SK-N-SH treated with all-trans-retinoic acid at 6 μM for 48 hours (cell line): ENCODE measurements around the gene PURA.

Source experiments
- ARNTL ChIP-seq: fragments of 450-650 bp; formaldehyde crosslinking; IDR thresholded peaks from 2 replicates; pipeline ENCODE4 v1.5.0; 2020; ENCODE audit warnings: low read depth, mild to moderate bottlenecking, moderate library complexity, borderline replicate concordance
- ESRRG ChIP-seq: fragments of 250-450 bp; sonication (Bioruptor Pico); IDR thresholded peaks from 2 replicates; pipeline ENCODE4 v1.6.1; 2021; ENCODE audit warnings: mild to moderate bottlenecking
- ISL1 ChIP-seq: fragments of 250-450 bp; sonication (Bioruptor Pico); IDR thresholded peaks from 2 replicates; pipeline ENCODE4 v2.1.2; 2022; ENCODE audit warnings: mild to moderate bottlenecking, moderate library complexity
- PATZ1 ChIP-seq: fragments of 250-450 bp; sonication (Bioruptor Pico); IDR thresholded peaks from 2 replicates; pipeline ENCODE4 v1.8.0; 2020; ENCODE audit warnings: mild to moderate bottlenecking, moderate library complexity, borderline replicate concordance
- TOX ChIP-seq: fragments of 250-450 bp; sonication (Bioruptor Pico); IDR thresholded peaks from 2 replicates; pipeline ENCODE4 v1.8.0; 2021; ENCODE audit warnings: mild to moderate bottlenecking, moderate library complexity, borderline replicate concordance
- ZFP3 ChIP-seq: fragments of 250-450 bp; sonication (Bioruptor Pico); IDR thresholded peaks from 2 replicates; pipeline ENCODE4 v1.5.0; 2020; ENCODE audit warnings: mild to moderate bottlenecking, moderate library complexity
- ZNF70 ChIP-seq: fragments of 450-650 bp; formaldehyde crosslinking; IDR thresholded peaks from 2 replicates; pipeline ENCODE4 v1.5.0; 2020; ENCODE audit warnings: mild to moderate bottlenecking, moderate library complexity

- TF ChIP-seq TOX (CRISPR knock-in tag) (no peak), ESRRG (CRISPR knock-in tag) (no peak), ISL1 (CRISPR knock-in tag) (no peak), ARNTL (no peak), ZFP3 (no peak), PATZ1 (no peak), ZNF70 (CRISPR knock-in tag) (no peak)
These were observed 41.1 kb upstream of the PURA start for GRCh38 chr5:140072812-140073211.
